OCI-LY1 (cell line): ENCODE results near the gene GLB1L.

Experiments
- H2AFZ ChIP-seq: fragments of 200-600 bp; sonication (generic), shearing (Covaris generic); 2 replicates; pipeline ENCODE4 v1.6.0; 2014; ENCODE audit warnings: antibody characterized with exemption, mild to moderate bottlenecking, low read length
- H3F3A ChIP-seq: fragments of 200-600 bp; sonication (generic), shearing (Covaris generic); 2 replicates; pipeline ENCODE4 v1.6.0; 2014; ENCODE audit warnings: mild to moderate bottlenecking, antibody characterized with exemption, low read length, moderate library complexity; ENCODE audit not compliant: insufficient read depth
- H3K27ac ChIP-seq: fragments of 200-600 bp; sonication (generic); 2 replicates; pipeline ENCODE4 v1.5.1; 2014; ENCODE audit warnings: low read length, mixed run types, mild to moderate bottlenecking, low read depth; ENCODE audit not compliant: poor library complexity, severe bottlenecking
- H3K27me3 ChIP-seq: fragments of 200-600 bp; sonication (generic); 2 replicates; pipeline ENCODE4 v1.6.0; 2014; ENCODE audit warnings: antibody characterized with exemption, mild to moderate bottlenecking, low read length, moderate library complexity; ENCODE audit not compliant: insufficient read depth
- H3K36me3 ChIP-seq: fragments of 200-600 bp; sonication (generic); 2 replicates; pipeline ENCODE4 v1.6.1; 2014; ENCODE audit warnings: mild to moderate bottlenecking, antibody characterized with exemption, low read length, moderate library complexity, mixed read lengths; ENCODE audit not compliant: insufficient read depth
- H3K4me1 ChIP-seq: fragments of 200-600 bp; sonication (generic); 2 replicates; pipeline ENCODE4 v1.5.1; 2014; ENCODE audit warnings: mild to moderate bottlenecking, low read length, moderate library complexity; ENCODE audit not compliant: insufficient read depth, severe bottlenecking
- H3K4me2 ChIP-seq: fragments of 200-600 bp; sonication (generic), shearing (Covaris generic); 2 replicates; pipeline ENCODE4 v1.6.1; 2014; ENCODE audit warnings: low read length
- H3K4me3 ChIP-seq: fragments of 200-600 bp; sonication (generic); 2 replicates; pipeline ENCODE4 v1.5.1; 2014; ENCODE audit warnings: low read length, low read depth, mild to moderate bottlenecking, mixed read lengths; ENCODE audit not compliant: poor library complexity, severe bottlenecking
- H3K79me2 ChIP-seq: fragments of 200-600 bp; shearing (Covaris generic); 2 replicates; pipeline ENCODE4 v1.6.1; 2016; ENCODE audit warnings: mixed run types, low read length, mixed read lengths; ENCODE audit not compliant: insufficient read depth
- H3K9ac ChIP-seq: fragments of 200-600 bp; sonication (generic), shearing (Covaris generic); 2 replicates; pipeline ENCODE4 v1.6.1; 2014; ENCODE audit warnings: mild to moderate bottlenecking, low read length, mixed read lengths
- H3K9me2 ChIP-seq: fragments of 200-600 bp; sonication (generic), shearing (Covaris generic); 2 replicates; pipeline ENCODE4 v1.6.1; 2014; ENCODE audit warnings: low read depth, mild to moderate bottlenecking, low read length, mixed read lengths
- H3K9me3 ChIP-seq: fragments of 200-600 bp; shearing (Covaris generic); 2 replicates; pipeline ENCODE4 v1.6.1; 2014; ENCODE audit warnings: low read length, mixed read lengths
- H4K20me1 ChIP-seq: fragments of 200-600 bp; sonication (generic), shearing (Covaris generic); 2 replicates; pipeline ENCODE4 v1.6.0; 2016; ENCODE audit warnings: mild to moderate bottlenecking, low read length; ENCODE audit not compliant: insufficient read depth
- EZH2 ChIP-seq: fragments of 200-600 bp; sonication (generic), shearing (Covaris generic); IDR thresholded peaks from 2 replicates; pipeline ENCODE4 v1.8.0; 2017; ENCODE audit warnings: borderline replicate concordance, mixed run types, mild to moderate bottlenecking, antibody characterized with exemption, low read length, moderate library complexity, mixed read lengths
- TF ChIP-seq, protein P1 (sequence below): fragments of 200-600 bp; sonication (generic), shearing (Covaris generic); IDR thresholded peaks from 2 replicates; pipeline ENCODE4 v1.5.1; 2017; ENCODE audit warnings: mild to moderate bottlenecking, antibody characterized with exemption, low read length, moderate library complexity, mixed read lengths

The GLB1L gene

DNA sequence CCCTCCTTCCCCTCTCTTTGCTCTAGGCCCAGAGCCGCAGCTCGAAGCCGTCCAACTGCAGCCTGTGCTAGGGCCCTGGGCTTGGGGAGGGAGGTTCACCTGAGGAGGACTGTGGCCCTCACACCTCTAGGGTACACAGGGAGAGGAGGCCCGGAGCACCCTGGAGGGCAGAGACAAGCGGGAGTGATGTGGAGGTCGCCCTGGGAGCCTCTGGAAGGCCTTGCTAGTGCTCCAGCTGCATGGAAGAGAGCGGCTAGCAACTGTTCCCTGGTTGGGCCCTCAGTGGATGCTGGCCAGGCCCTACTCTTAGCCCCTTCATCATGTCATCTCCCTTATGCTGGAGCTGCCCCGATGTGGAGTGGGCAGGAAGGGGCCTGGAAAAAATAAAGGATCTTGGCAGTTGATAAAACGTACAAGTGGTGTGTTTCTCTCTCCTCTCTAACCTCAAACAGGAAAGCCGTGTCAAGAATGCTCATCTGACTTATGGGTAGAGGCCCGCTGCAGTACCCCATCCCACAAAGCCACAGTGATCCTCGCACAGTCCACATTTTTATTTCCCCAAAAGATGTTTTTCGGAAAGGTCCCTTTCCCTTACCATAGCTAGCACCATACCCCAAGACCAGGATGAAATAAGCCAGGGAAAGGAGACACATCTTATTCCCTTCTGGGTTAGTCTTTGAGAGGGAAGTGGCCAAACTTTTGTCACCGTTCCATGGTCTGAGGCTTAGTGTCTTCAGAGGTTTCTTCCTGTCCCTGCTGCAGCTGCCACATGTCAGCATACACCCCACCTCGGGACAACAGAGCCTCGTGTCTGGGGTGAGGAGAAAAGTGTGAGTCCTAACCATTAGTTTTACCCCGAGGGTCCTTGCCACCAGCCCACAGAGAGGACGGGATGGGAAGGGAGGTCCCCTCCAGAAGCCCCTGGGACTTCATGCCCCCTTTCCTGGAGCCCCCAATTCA, 35.7 kb downstream of the GLB1L start:
- Histone ChIP-seq H3K27me3 (no peaks in the 10 kb centered on the region), H3K4me1 (peaks cover 21% of the 10 kb centered on the region), H3K9ac (no peak overlapping the region; the same call in 1 of the 2 replicates), H3K9me2 (no peaks in the 10 kb centered on the region), H2AFZ (no peak overlapping the region), H3K4me2 (no peak overlapping the region), H3K27ac (no peak overlapping the region), H3F3A (0 out of 2 replicates have a peak, but pooled peaks cover 3% of the 10 kb centered on the region), H4K20me1 (no peaks in the 10 kb centered on the region), H3K36me3 (peaks cover 65% of the 10 kb centered on the region), H3K4me3 (no peak overlapping the region), H3K9me3 (peaks cover 6% of the 10 kb centered on the region; the same call in 1 of the 2 replicates), H3K79me2 (no peaks in the 10 kb centered on the region)
- TF ChIP-seq, protein P1, sequence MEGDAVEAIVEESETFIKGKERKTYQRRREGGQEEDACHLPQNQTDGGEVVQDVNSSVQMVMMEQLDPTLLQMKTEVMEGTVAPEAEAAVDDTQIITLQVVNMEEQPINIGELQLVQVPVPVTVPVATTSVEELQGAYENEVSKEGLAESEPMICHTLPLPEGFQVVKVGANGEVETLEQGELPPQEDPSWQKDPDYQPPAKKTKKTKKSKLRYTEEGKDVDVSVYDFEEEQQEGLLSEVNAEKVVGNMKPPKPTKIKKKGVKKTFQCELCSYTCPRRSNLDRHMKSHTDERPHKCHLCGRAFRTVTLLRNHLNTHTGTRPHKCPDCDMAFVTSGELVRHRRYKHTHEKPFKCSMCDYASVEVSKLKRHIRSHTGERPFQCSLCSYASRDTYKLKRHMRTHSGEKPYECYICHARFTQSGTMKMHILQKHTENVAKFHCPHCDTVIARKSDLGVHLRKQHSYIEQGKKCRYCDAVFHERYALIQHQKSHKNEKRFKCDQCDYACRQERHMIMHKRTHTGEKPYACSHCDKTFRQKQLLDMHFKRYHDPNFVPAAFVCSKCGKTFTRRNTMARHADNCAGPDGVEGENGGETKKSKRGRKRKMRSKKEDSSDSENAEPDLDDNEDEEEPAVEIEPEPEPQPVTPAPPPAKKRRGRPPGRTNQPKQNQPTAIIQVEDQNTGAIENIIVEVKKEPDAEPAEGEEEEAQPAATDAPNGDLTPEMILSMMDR, result no peak
- TF ChIP-seq EZH2, result no peak

DNA sequence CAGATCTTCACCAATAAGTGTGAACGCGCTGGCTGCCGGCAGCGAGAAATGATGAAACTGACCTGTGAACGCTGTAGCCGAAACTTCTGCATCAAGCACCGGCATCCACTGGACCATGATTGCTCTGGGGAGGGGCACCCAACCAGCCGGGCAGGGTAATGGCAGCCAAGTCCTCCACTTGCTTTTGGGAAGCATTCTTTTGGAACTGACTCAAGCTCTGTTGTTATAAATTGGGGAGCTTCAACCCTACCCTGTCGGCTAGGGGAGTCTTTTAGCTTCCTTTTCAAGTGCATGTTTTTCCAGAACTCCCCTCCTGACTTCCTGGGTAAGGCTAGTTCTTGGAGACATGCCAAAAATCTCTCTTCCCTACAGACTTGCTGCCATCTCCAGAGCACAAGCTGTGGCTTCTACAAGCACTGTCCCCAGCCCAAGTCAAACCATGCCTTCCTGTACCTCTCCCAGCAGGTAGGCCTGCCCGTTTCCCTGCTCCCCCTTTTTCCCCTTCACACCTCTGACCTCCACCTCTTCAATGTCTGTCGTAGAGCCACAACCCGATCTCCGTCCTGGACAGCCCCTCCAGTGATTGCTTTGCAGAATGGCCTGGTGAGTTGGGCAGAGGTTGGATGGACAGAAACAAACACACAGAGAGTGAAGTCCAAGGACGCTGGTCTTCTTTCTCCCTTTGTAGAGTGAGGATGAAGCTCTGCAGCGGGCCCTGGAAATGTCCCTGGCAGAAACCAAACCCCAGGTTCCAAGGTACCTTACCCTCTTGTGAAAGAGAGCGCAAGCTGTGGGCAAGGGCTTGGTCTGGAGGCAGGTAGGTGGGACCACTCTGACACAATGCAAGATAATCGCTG, 37.1 kb downstream of the GLB1L start:
- Histone ChIP-seq H3K4me1 (peaks cover 21% of the 10 kb centered on the region), H3K79me2 (no peaks in the 10 kb centered on the region), H3K27ac (peak overlapping the region; percentile 55), H3K4me3 (peak overlapping the region; percentile 70), H3F3A (0 out of 2 replicates have a peak, but pooled peaks cover 3% of the 10 kb centered on the region), H2AFZ (no peak overlapping the region), H3K4me2 (peak overlapping the region; percentile 86), H4K20me1 (no peaks in the 10 kb centered on the region), H3K27me3 (no peaks in the 10 kb centered on the region), H3K9me3 (peaks cover 6% of the 10 kb centered on the region; the same call in 1 of the 2 replicates), H3K9ac (peak overlapping the region; percentile 82), H3K9me2 (no peaks in the 10 kb centered on the region), H3K36me3 (peaks cover 51% of the 10 kb centered on the region)
- TF ChIP-seq, protein P1, result no peak
- TF ChIP-seq EZH2, result no peak

DNA sequence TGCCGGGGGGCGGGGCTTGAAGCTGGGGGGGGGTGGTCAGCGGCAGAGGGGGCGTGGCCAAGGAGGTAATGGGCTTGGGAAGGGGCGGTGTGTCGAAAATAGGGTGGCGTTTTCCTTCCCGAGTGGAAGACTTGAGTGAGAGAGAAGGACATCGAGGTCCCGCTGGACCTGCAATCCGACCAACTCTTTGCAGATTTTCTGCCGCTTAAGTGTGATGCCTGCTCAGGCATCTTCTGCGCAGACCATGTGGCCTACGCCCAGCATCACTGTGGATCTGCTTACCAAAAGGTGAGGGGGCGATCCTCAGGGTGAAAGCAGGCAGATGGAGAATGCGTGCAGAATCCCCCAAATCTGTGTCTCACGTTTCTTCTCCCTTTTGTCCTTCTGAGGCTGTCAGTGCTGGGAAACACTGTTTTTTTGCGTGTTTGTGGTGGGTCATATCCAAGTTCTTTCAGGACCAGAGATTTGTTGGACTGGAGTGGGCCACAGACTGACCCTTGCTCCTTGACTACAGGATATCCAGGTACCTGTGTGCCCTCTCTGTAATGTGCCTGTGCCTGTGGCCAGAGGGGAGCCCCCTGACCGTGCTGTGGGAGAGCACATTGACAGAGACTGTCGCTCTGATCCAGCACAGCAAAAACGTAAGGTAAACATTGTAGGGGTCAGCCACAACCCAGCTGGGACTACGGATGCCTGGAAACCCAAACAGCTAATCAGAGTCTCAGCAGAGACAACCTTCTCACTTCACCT, 37.9 kb downstream of the GLB1L start:
- H3K36me3 ChIP-seq, result peaks cover 43% of the 10 kb centered on the region
- H3K79me2 ChIP-seq, result no peaks in the 10 kb centered on the region
- H3K9ac ChIP-seq, result peak overlapping the region; percentile 82
- H3K4me3 ChIP-seq, result peak overlapping the region; percentile 70
- peaks cover 6% of the 10 kb centered on the region; the same call in 1 of the 2 replicates for H3K9me3 ChIP-seq
- no peaks in the 10 kb centered on the region for H4K20me1 ChIP-seq
- TF ChIP-seq, protein P1, result no peak
- TF ChIP-seq EZH2, result no peak
- H3K4me1 ChIP-seq, result peaks cover 21% of the 10 kb centered on the region
- no peaks in the 10 kb centered on the region for H3K9me2 ChIP-seq
- 0 out of 2 replicates have a peak, but pooled peaks cover 3% of the 10 kb centered on the region for H3F3A ChIP-seq
- H3K4me2 ChIP-seq, result peak overlapping the region; percentile 86
- H3K27me3 ChIP-seq, result no peaks in the 10 kb centered on the region
- H2AFZ ChIP-seq, result no peak overlapping the region
- peak overlapping the region; percentile 77 for H3K27ac ChIP-seq
